Activated T-helper 17 cell treated with anti-CD3 and anti-CD28 coated beads, Interleukin-2, amount 50 U/mL, for 72 hours (primary cell): ENCODE measurements around the gene ETNK2. TPM values are rescaled to one million over a fixed set of nuclear protein-coding genes. Genes with fewer than 3 reads are reported as not detected.

Source experiments
- ATAC-seq: fragments of 150-1000 bp; cut with Tn5 transposase; replicated peaks from 2 replicates; pipeline ENCODE4 v1.10.0; 2021; ENCODE audit warnings: mild to moderate bottlenecking, moderate library complexity
- H3K27ac Mint-ChIP-seq: one replicate; pipeline ENCODE4 v1.8.0; 2022; ENCODE audit warnings: mixed read lengths
- H3K27me3 Mint-ChIP-seq: one replicate; pipeline ENCODE4 v1.8.0; 2022; ENCODE audit warnings: mixed read lengths
- H3K36me3 Mint-ChIP-seq: one replicate; pipeline ENCODE4 v1.8.0; 2022; ENCODE audit warnings: low read depth, mild to moderate bottlenecking, mixed read lengths
- H3K4me1 Mint-ChIP-seq: one replicate; pipeline ENCODE4 v1.8.0; 2022; ENCODE audit warnings: mixed read lengths
- H3K4me3 Mint-ChIP-seq: one replicate; pipeline ENCODE4 v1.8.0; 2022; ENCODE audit warnings: mild to moderate bottlenecking, mixed read lengths
- H3K9me3 Mint-ChIP-seq: one replicate; pipeline ENCODE4 v1.8.0; 2022; ENCODE audit warnings: mixed read lengths
- total RNA-seq, 2 donors: library from RNA; stranded (reverse); gene quantifications; one replicate each; pipeline ENCODE4 v1.2.3, GENCODE V29; 2022

The ETNK2 gene
- total RNA-seq, 2 donors from 2014 or later, result 0.35 to 0.42 TPM

GRCh38 chr1:204162494-204163074 is 10.7 kb upstream of the ETNK2 start:
- ATAC-seq, result peak; percentile 94
- Mint-ChIP-seq H3K9me3 (peaks cover 4% of the 10 kb centered on the region), H3K4me1 (no peaks in the 10 kb centered on the region), H3K27me3 (peaks cover 13% of the 10 kb centered on the region), H3K27ac (no peak overlapping the region), H3K36me3 (no peaks in the 10 kb centered on the region), H3K4me3 (no peak overlapping the region)

- H3K27ac Mint-ChIP-seq, result no peak overlapping the region
- no peak overlapping the region for H3K4me3 Mint-ChIP-seq
- H3K4me1 Mint-ChIP-seq, result no peaks in the 10 kb centered on the region
- peaks cover 13% of the 10 kb centered on the region for H3K27me3 Mint-ChIP-seq
- ATAC-seq, result no peak
- H3K36me3 Mint-ChIP-seq, result no peaks in the 10 kb centered on the region
- H3K9me3 Mint-ChIP-seq, result no peaks in the 10 kb centered on the region
Measured at GRCh38 chr1:204161609-204162493, 10.0 kb upstream of the ETNK2 start.

- H3K4me3 Mint-ChIP-seq, result no peak overlapping the region
- ATAC-seq, result no peak
- no peaks in the 10 kb centered on the region for H3K36me3 Mint-ChIP-seq
- H3K9me3 Mint-ChIP-seq, result no peaks in the 10 kb centered on the region
- no peak overlapping the region for H3K27ac Mint-ChIP-seq
- H3K4me1 Mint-ChIP-seq, result no peaks in the 10 kb centered on the region
- peaks cover 8% of the 10 kb centered on the region for H3K27me3 Mint-ChIP-seq
Measured at GRCh38 chr1:204157962-204158361, 6.1 kb upstream of the ETNK2 start.

GRCh38 chr1:204155881-204156280 is 4.0 kb upstream of the ETNK2 start:
- no peak for ATAC-seq

GRCh38 chr1:204154568-204155255 is 2.9 kb upstream of the ETNK2 start:
- Mint-ChIP-seq H3K9me3 (no peaks in the 10 kb centered on the region), H3K4me1 (no peaks in the 10 kb centered on the region), H3K27me3 (no peaks in the 10 kb centered on the region), H3K27ac (no peak overlapping the region), H3K36me3 (no peaks in the 10 kb centered on the region), H3K4me3 (no peak overlapping the region)
- no peak for ATAC-seq

More at GRCh38 chr1:204155881-204156280, 4.0 kb upstream of the ETNK2 start:
- H3K36me3 Mint-ChIP-seq, result no peaks in the 10 kb centered on the region
- no peaks in the 10 kb centered on the region for H3K9me3 Mint-ChIP-seq
- H3K27me3 Mint-ChIP-seq, result peaks cover 2% of the 10 kb centered on the region
- no peak overlapping the region for H3K4me3 Mint-ChIP-seq
- H3K4me1 Mint-ChIP-seq, result no peaks in the 10 kb centered on the region
- no peak overlapping the region for H3K27ac Mint-ChIP-seq

GRCh38 chr1:204153667-204154066 is 1.8 kb upstream of the ETNK2 start:
- H3K27me3 Mint-ChIP-seq, result no peaks in the 10 kb centered on the region
- no peaks in the 10 kb centered on the region for H3K4me1 Mint-ChIP-seq
- ATAC-seq, result no peak

GRCh38 chr1:204152310-204153044 is 633 bp upstream of the ETNK2 start:
- Mint-ChIP-seq H3K27ac (no peak overlapping the region), H3K4me1 (no peaks in the 10 kb centered on the region), H3K36me3 (no peaks in the 10 kb centered on the region), H3K9me3 (no peaks in the 10 kb centered on the region), H3K4me3 (peak overlapping the region; percentile 52), H3K27me3 (no peaks in the 10 kb centered on the region)
- no peak for ATAC-seq

More at GRCh38 chr1:204153667-204154066, 1.8 kb upstream of the ETNK2 start:
- H3K36me3 Mint-ChIP-seq, result no peaks in the 10 kb centered on the region
- no peaks in the 10 kb centered on the region for H3K9me3 Mint-ChIP-seq
- no peak overlapping the region for H3K4me3 Mint-ChIP-seq
- H3K27ac Mint-ChIP-seq, result no peak overlapping the region

- Mint-ChIP-seq H3K27me3 (no peaks in the 10 kb centered on the region), H3K4me1 (no peaks in the 10 kb centered on the region), H3K36me3 (no peaks in the 10 kb centered on the region), H3K4me3 (peak overlapping the region; percentile 54), H3K27ac (no peak overlapping the region), H3K9me3 (no peaks in the 10 kb centered on the region)
- ATAC-seq, result peak; percentile 10
Measured at GRCh38 chr1:204150702-204151551, 917 bp downstream of the ETNK2 start.

- Mint-ChIP-seq H3K27ac (no peak overlapping the region), H3K4me3 (peak overlapping the region; percentile 54), H3K27me3 (no peaks in the 10 kb centered on the region), H3K4me1 (no peaks in the 10 kb centered on the region), H3K9me3 (no peaks in the 10 kb centered on the region), H3K36me3 (no peaks in the 10 kb centered on the region)
- no peak for ATAC-seq
Measured at GRCh38 chr1:204149635-204150565, 1.9 kb downstream of the ETNK2 start.

GRCh38 chr1:204149107-204149506 is 2.7 kb downstream of the ETNK2 start:
- Mint-ChIP-seq H3K36me3 (no peaks in the 10 kb centered on the region), H3K4me3 (no peak overlapping the region), H3K27me3 (no peaks in the 10 kb centered on the region), H3K27ac (no peak overlapping the region), H3K4me1 (no peaks in the 10 kb centered on the region), H3K9me3 (no peaks in the 10 kb centered on the region)
- no peak for ATAC-seq

- Mint-ChIP-seq H3K36me3 (no peaks in the 10 kb centered on the region), H3K9me3 (no peaks in the 10 kb centered on the region), H3K27me3 (no peaks in the 10 kb centered on the region), H3K27ac (no peak overlapping the region), H3K4me1 (no peaks in the 10 kb centered on the region), H3K4me3 (no peak overlapping the region)
- ATAC-seq, result no peak
Measured at GRCh38 chr1:204147406-204148383, 4.1 kb downstream of the ETNK2 start.

- Mint-ChIP-seq H3K27ac (no peak overlapping the region), H3K36me3 (no peaks in the 10 kb centered on the region), H3K9me3 (no peaks in the 10 kb centered on the region)
Measured at GRCh38 chr1:204146965-204147364, 4.9 kb downstream of the ETNK2 start.

More at GRCh38 chr1:204146965-204147364, 4.9 kb downstream of the ETNK2 start:
- no peaks in the 10 kb centered on the region for H3K27me3 Mint-ChIP-seq
- H3K4me1 Mint-ChIP-seq, result no peaks in the 10 kb centered on the region
- ATAC-seq, result no peak
- no peak overlapping the region for H3K4me3 Mint-ChIP-seq
